Measurements from ENCODE around the gene CCSER1.
"Not testable (repeated sequence)": the region's sequence is repeated elsewhere in the genome, so short reads cannot be mapped to it uniquely, and the experiment has no call there.

CCSER1 gene

GRCh38 chr4:91284480-91284879 is 1157.3 kb downstream of the CCSER1 start:
- no peak for DNase-seq (ENCODE audit: low read depth)

DNA sequence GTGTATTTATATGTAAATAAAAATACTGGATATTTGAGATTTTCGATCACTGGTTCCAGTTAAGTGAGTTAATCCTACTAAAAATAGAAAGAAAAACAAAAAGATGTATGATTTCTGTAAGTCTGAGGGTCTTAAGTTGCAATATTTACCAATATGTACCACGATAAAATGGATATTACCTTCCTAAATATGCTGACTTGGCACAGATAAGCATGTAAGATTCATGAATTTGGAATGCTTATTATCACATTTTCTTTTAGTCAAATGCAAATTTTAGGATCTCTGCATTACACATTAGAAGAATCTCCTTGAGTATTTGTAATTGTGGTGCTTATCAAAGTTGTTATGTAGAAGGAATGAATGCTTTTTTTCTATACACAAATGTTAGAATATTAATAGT is 1158.3 kb downstream of the CCSER1 start:
- DNase-seq (ENCODE audit: low read depth) = no peak

GRCh38 chr4:91288702-91289311 is 1161.6 kb downstream of the CCSER1 start:
- no peak for DNase-seq (ENCODE audit: low read depth)

DNA sequence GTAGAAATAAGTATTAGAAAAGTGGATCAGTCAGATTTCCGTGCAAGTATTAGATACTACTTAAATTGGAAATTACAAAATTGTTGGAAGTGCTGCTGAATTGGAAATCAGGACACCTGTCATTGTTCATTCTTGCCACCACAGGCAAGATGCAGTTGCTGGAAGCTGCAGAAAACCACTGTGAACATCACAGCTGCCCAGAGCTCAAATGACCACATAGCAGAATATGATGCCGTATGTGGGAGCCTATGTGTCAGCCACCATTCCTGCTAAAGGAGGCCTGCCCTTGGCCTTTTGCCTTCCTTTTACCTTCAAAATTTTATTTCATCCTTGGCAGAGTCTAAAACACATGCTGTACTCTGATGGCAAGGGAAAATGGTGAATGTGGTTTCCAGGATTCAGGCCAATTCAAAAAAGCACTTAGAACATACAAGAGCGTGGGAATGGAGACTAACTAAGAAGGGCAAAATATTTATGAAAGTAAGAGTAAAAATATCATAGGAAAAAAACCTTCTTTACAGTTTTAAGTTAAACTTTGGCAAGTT is 1171.0 kb downstream of the CCSER1 start:
- DNase-seq (ENCODE audit: low read depth) = no peak

- no peak for DNase-seq (ENCODE audit: low read depth)
Measured at GRCh38 chr4:91298824-91299223, 1171.6 kb downstream of the CCSER1 start.

GRCh38 chr4:91302120-91302519 is 1174.9 kb downstream of the CCSER1 start:
- no peak for DNase-seq (ENCODE audit: low read depth)

DNA sequence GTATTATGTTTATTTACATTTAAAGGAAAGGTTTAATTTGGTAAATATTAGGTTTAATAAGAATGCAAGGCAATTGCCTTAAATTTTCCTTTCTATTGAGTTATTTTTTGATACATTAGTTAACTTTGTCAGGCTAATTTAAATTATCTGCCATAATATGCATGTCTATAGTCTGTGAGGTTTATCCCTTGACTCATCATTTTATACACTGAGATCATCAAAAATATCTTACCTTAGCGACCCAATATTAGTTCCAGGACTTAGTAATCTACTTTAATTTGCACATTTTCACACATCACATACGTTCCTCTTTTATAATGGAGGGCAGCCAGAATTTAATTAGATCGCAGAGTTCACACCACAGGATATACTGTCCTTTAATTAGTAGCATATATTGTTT is 1177.1 kb downstream of the CCSER1 start:
- no peak for DNase-seq (ENCODE audit: low read depth)

- DNase-seq (ENCODE audit: low read depth) = no peak
Measured at GRCh38 chr4:91317434-91317833, 1190.2 kb downstream of the CCSER1 start.

- DNase-seq (ENCODE audit: low read depth) = no peak
Measured at GRCh38 chr4:91319556-91320268, 1192.5 kb downstream of the CCSER1 start.

- no peak for DNase-seq (ENCODE audit: low read depth)
Measured at GRCh38 chr4:91322961-91323360, 1195.8 kb downstream of the CCSER1 start.

DNA sequence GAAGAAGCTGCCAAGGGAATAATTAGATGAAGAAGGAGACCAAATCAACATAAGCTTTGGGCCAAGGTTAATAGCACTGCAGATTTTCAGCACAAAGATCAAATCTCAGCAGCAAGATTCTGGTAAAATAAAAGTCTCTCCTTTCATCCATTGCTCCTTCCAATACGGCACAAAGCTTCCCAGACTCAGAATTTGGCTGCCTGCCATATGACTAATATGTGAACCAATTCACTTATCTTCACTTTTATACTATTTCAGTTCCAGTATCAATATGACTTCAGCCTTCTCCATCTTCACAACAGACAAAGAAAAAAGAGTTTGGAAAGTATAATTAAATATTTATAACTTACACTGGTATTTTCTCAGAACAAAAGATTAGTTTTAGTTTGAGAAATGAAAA is 1198.3 kb downstream of the CCSER1 start:
- no peak for DNase-seq (ENCODE audit: low read depth)

DNA sequence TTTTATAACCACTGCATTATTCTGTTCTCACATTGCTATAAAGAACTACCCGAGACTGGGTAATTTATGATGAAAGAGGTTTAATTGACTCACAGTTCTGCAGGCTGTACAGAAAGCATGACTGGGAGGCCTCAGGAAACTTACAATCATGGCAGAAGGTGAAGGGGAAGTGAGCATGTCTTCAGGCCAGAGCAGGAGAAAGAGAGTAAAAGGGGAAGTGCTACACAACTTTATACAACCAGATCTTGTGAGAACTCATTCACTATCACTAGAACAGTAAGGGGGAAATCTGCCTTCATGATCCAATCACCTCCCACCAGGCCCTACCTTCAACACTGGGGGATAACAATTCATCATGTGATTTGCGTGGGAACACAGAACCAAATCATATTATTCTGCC is 1199.0 kb downstream of the CCSER1 start:
- DNase-seq (ENCODE audit: low read depth) = not testable (repeated sequence)

DNA sequence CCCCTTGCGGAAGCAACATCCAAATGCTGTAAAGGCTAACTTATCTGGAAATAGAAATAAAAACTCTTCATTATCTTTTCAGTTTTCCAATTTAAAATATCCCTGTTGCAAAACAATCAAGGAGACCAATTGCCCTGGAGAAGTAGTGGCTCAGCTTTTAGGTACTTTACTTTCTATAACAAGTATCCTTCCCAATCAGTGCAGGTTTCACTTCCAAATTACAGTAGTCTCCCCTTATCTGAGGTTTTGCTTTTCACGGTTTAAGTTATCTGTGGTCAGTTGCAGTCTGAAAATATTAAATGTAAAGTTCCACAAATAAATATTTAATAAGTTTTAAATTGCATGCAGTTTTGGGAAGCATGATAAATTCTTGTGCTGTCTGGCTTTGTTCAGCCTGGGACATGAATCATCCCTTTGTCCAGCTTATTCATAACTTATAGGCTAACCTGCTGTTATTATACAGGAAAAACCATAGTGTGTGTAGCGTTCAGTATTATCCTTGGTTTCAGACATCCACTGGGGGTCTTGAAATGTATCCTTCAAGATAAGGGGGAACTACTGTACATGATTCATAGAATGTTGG is 1203.5 kb downstream of the CCSER1 start:
- no peak for DNase-seq (ENCODE audit: low read depth)

- no peak for DNase-seq (ENCODE audit: low read depth)
Measured at GRCh38 chr4:91340822-91341221, 1213.6 kb downstream of the CCSER1 start.

- no peak for DNase-seq (ENCODE audit: low read depth)
Measured at GRCh38 chr4:91345632-91346031, 1218.4 kb downstream of the CCSER1 start.

GRCh38 chr4:91356496-91356895 is 1229.3 kb downstream of the CCSER1 start:
- not testable (repeated sequence) for DNase-seq (ENCODE audit: low read depth)

DNA sequence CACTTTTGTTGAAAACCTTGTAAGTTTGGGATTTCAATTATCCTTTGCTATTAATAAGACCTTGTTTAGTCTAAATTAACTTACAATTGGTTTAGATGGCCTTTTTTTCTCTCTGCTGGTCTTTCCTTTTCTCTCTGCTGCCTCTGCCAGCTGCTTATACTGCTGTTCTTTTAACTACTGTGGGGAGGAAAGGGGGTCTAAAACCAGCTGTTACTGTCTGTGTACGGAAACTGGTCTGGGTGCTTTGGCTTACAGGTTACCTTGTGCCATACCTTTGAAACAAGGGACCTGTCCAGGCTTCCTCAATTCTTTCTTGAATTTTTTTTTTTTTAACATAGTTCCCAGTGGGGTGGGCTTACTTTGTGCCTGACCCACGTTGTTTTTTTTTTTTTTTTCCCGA is 1230.8 kb downstream of the CCSER1 start:
- DNase-seq (ENCODE audit: low read depth) = not testable (repeated sequence)

- not testable (repeated sequence) for DNase-seq (ENCODE audit: low read depth)
Measured at GRCh38 chr4:91358621-91359020, 1231.4 kb downstream of the CCSER1 start.

- no peak for DNase-seq (ENCODE audit: low read depth)
Measured at GRCh38 chr4:91359041-91360031, 1232.1 kb downstream of the CCSER1 start.

DNA sequence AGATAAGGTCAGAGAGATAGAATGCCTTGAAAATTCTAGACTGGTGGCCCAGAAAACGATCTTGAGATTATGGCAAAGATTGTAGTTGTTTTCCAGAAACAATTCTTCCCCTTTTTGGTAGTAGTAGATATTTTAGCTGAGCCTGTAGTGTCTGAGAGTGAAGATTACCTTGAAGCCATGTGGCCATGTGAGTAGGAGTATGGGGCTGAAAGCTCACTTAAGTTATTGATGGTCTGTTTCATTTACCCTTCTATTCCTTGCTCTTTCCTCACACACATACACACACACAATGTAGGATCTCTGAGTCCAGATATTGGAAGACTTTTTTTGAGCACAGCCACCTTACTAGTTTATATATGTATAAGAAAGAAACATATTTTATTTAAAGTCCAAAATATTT is 1234.9 kb downstream of the CCSER1 start:
- no peak for DNase-seq (ENCODE audit: low read depth)

GRCh38 chr4:91366554-91366953 is 1239.4 kb downstream of the CCSER1 start:
- no peak for DNase-seq (ENCODE audit: low read depth)

GRCh38 chr4:91369116-91369515 is 1241.9 kb downstream of the CCSER1 start:
- no peak for DNase-seq (ENCODE audit: low read depth)
